GM21390 (cell line): ENCODE data around the gene DCLRE1B.

Experiments used
- ATAC-seq: cut with Tn5 transposase; IDR thresholded peaks from one replicate; pipeline ENCODE4 v1.9.1; 2021; ENCODE audit not compliant: unreplicated experiment

Gene DCLRE1B

GRCh38 chr1:113886417-113887401 is 18.4 kb upstream of the DCLRE1B start:
- no peak for ATAC-seq

- no peak for ATAC-seq
Observed at GRCh38 chr1:113887402-113888175, 17.5 kb upstream of the DCLRE1B start, which contains the start of gene BCL2L15. BCL2L15 (minus strand) TSS chr1:113887581; CDS start chr1:113887375, 206 bp downstream.

GRCh38 chr1:113890816-113891215 is 14.3 kb upstream of the DCLRE1B start:
- no peak for ATAC-seq

GRCh38 chr1:113891631-113892220 is 13.4 kb upstream of the DCLRE1B start:
- no peak for ATAC-seq

GRCh38 chr1:113893267-113893666 is 11.9 kb upstream of the DCLRE1B start:
- no peak for ATAC-seq

- ATAC-seq, result no peak
Observed at GRCh38 chr1:113895098-113895497, 10.0 kb upstream of the DCLRE1B start.

- ATAC-seq, result no peak
Observed at GRCh38 chr1:113895961-113896360, 9.2 kb upstream of the DCLRE1B start.

- ATAC-seq, result no peak
Observed at GRCh38 chr1:113898241-113898814, 6.8 kb upstream of the DCLRE1B start.

GRCh38 chr1:113899111-113899510 is 6.0 kb upstream of the DCLRE1B start:
- no peak for ATAC-seq

GRCh38 chr1:113901191-113901590 is 3.9 kb upstream of the DCLRE1B start:
- ATAC-seq, result no peak

GRCh38 chr1:113903501-113904292 is 1.4 kb upstream of the DCLRE1B start:
- no peak for ATAC-seq

- peak; percentile 28 for ATAC-seq
Observed at GRCh38 chr1:113904293-113904673, 843 bp upstream of the DCLRE1B start.

GRCh38 chr1:113905435-113905861 is 322 bp downstream of the DCLRE1B start:
- ATAC-seq, result no peak

GRCh38 chr1:113912594-113913311 is 7.6 kb downstream of the DCLRE1B start:
- ATAC-seq, result no peak

GRCh38 chr1:113913312-113913668 is 8.2 kb downstream of the DCLRE1B start:
- no peak for ATAC-seq

- no peak for ATAC-seq
Observed at GRCh38 chr1:113913887-113914664, 8.9 kb downstream of the DCLRE1B start.

- ATAC-seq, result no peak
Observed at GRCh38 chr1:113916974-113917373, 11.8 kb downstream of the DCLRE1B start.

GRCh38 chr1:113917400-113918082 is 12.4 kb downstream of the DCLRE1B start:
- ATAC-seq, result no peak
